HepG2 (cell line): ENCODE results near the gene AP5Z1. TPM values are rescaled to one million over a fixed set of nuclear protein-coding genes. Genes with fewer than 3 reads are reported as not detected.

Experiments
- ARID5B ChIP-seq: IDR thresholded peaks from 2 replicates; pipeline ENCODE4 v1.4.0; 2020; ENCODE audit warnings: mild to moderate bottlenecking, missing genetic modification reagents
- HMG20A ChIP-seq: IDR thresholded peaks from 2 replicates; pipeline ENCODE4 v1.6.1; 2016; ENCODE audit warnings: borderline replicate concordance
- HNF1A ChIP-seq, 2 experiments: sonication (generic) in 1 of 2; formaldehyde crosslinking in 1 of 2; IDR thresholded peaks; 2 replicates each; pipeline versions ENCODE4 v1.4.0 to v1.6.1; 2016 to 2020; ENCODE audit warnings: borderline replicate concordance in 1 of 2, low read depth in 1 of 2, mild to moderate bottlenecking in 1 of 2, missing genetic modification reagents in 1 of 2
- ZFX ChIP-seq: sonication (generic); formaldehyde crosslinking; IDR thresholded peaks from 2 replicates; pipeline ENCODE4 v1.4.0; 2020; ENCODE audit warnings: mild to moderate bottlenecking, low read depth, missing genetic modification reagents, moderate library complexity
- ZNF543 ChIP-seq: sonication (generic); formaldehyde crosslinking; IDR thresholded peaks from 2 replicates; pipeline ENCODE4 v1.4.0; 2020; ENCODE audit warnings: mild to moderate bottlenecking, missing genetic modification reagents
- ZNF691 ChIP-seq: sonication (generic); formaldehyde crosslinking; IDR thresholded peaks from 2 replicates; pipeline ENCODE4 v1.4.0; 2020; ENCODE audit warnings: missing genetic modification reagents, low read depth, mild to moderate bottlenecking, borderline replicate concordance
- polyA plus RNA-seq, 8 experiments: library from polyadenylated mRNA; depleted of rRNA in 3 of 8; stranded (reverse) in 7 of 8; unstranded in 1 of 8; fragments of >200 nt; fragmentation: Illumina TruSeq in 4 of 8; extraction: Trizol in 4 of 8; gene quantifications; 2 replicates each; pipeline versions ENCODE4 v1.2.1 to v1.2.3, GENCODE V29; 2011 to 2016; ENCODE audit warnings: low read depth in 4 of 8, missing spikeins in 1 of 8, mixed read lengths in 1 of 8; ENCODE audit not compliant: insufficient read depth in 1 of 8
- total RNA-seq, 5 experiments: library from RNA; depleted of rRNA; stranded (reverse); fragments of >200 nt; fragmentation: Illumina TruSeq; extraction: Trizol; gene quantifications; 2 replicates each; pipeline ENCODE4 v1.2.3, GENCODE V29; 2016; ENCODE audit warnings: low read depth in 1 of 5

Gene AP5Z1
- total and polyA plus RNA-seq, 2 of the 13 experiments (the other 11 are each of a cell fraction or from before 2014, with no cell fraction given) = 9.3 to 15.1 TPM

GRCh38 chr7:4787541-4787940 lies 12.1 kb downstream of the AP5Z1 start (continued):
- TF ChIP-seq HMG20A = no peak
- TF ChIP-seq ZFX (CRISPR knock-in tag) = no peak
- TF ChIP-seq HNF1A (IDR thresholded peaks at IDR 0.05; ENCODE audit: low read depth) = no peak
- TF ChIP-seq HNF1A (CRISPR knock-in tag; IDR thresholded peaks at IDR 0.05; ENCODE audit: borderline replicate concordance) = no peak
- no peak for TF ChIP-seq ZNF691 (CRISPR knock-in tag)
- no peak for TF ChIP-seq ZNF543
- TF ChIP-seq ARID5B (CRISPR knock-in tag) = no peak
